Activated T-cell treated with anti-CD3 and anti-CD28 coated beads, Interleukin-2, amount 50 U/mL, for 4 hours (primary cell): ENCODE data around the gene THOC2. TPM values are rescaled to one million over a fixed set of nuclear protein-coding genes. Genes with fewer than 3 reads are reported as not detected.
"Not testable (repeated sequence)": the region's sequence is repeated elsewhere in the genome, so short reads cannot be mapped to it uniquely, and the experiment has no call there.

ENCODE experiments used
- ATAC-seq, 2 donors: fragments of 200-7000 bp; cut with Tn5 transposase; one replicate each; pipeline ENCODE4 v1.10.0; 2021
- DNase-seq: peaks from one replicate; pipeline ENCODE4 v3.0.0-alpha.2; 2020
- H3K27me3 Mint-ChIP-seq: one replicate; pipeline ENCODE4 v1.8.0; 2021; ENCODE audit warnings: low read depth, mixed read lengths
- H3K36me3 Mint-ChIP-seq: one replicate; pipeline ENCODE4 v1.8.0; 2022; ENCODE audit warnings: mixed read lengths; ENCODE audit not compliant: insufficient read depth
- H3K4me1 Mint-ChIP-seq: one replicate; pipeline ENCODE4 v1.8.0; 2021; ENCODE audit warnings: low read depth, mixed read lengths
- H3K4me3 Mint-ChIP-seq: one replicate; pipeline ENCODE4 v1.8.0; 2021; ENCODE audit warnings: mild to moderate bottlenecking, moderate library complexity, mixed read lengths
- H3K9me3 Mint-ChIP-seq: one replicate; pipeline ENCODE4 v1.8.0; 2021; ENCODE audit warnings: mixed read lengths
- total RNA-seq, 3 donors: library from RNA; stranded (reverse); gene quantifications; one replicate each; pipeline ENCODE4 v1.2.1, GENCODE V29; 2021

The THOC2 gene
- total RNA-seq, 3 donors from 2014 or later, result 67.1 to 72.2 (median 67.6) TPM

- Mint-ChIP-seq H3K4me3 (no peak overlapping the region), H3K36me3 (peaks cover 44% of the 10 kb centered on the region), H3K4me1 (no peaks in the 10 kb centered on the region), H3K9me3 (no peaks in the 10 kb centered on the region), H3K27me3 (no peaks in the 10 kb centered on the region)
- no peak for DNase-seq
- no peak for ATAC-seq
These were observed 57.7 kb downstream of the THOC2 start for GRCh38 chrX:123675154-123675553.

- no peaks in the 10 kb centered on the region for H3K27me3 Mint-ChIP-seq
- DNase-seq, result no peak
- H3K9me3 Mint-ChIP-seq, result no peaks in the 10 kb centered on the region
- H3K36me3 Mint-ChIP-seq, result peaks cover 43% of the 10 kb centered on the region
- no peak for ATAC-seq
- H3K4me3 Mint-ChIP-seq, result no peak overlapping the region
- no peaks in the 10 kb centered on the region for H3K4me1 Mint-ChIP-seq
These were observed 59.0 kb downstream of the THOC2 start for GRCh38 chrX:123673813-123674212.

GRCh38 chrX:123665197-123665596 lies 67.7 kb downstream of the THOC2 start:
- peaks cover 43% of the 10 kb centered on the region for H3K36me3 Mint-ChIP-seq
- H3K4me1 Mint-ChIP-seq, result peaks cover 2% of the 10 kb centered on the region
- ATAC-seq (no peak), DNase-seq (no peak)
- no peaks in the 10 kb centered on the region for H3K9me3 Mint-ChIP-seq
- no peaks in the 10 kb centered on the region for H3K27me3 Mint-ChIP-seq
- no peak overlapping the region for H3K4me3 Mint-ChIP-seq

- H3K9me3 Mint-ChIP-seq, DNase-seq, ATAC-seq, H3K4me3 Mint-ChIP-seq, H3K27me3 Mint-ChIP-seq, H3K4me1 Mint-ChIP-seq: not testable (repeated sequence)
- peaks cover 40% of the 10 kb centered on the region for H3K36me3 Mint-ChIP-seq
These were observed 68.2 kb downstream of the THOC2 start for GRCh38 chrX:123664467-123665167.

- H3K36me3 Mint-ChIP-seq, result peaks cover 38% of the 10 kb centered on the region
- not testable (repeated sequence) for H3K4me1 Mint-ChIP-seq, DNase-seq, H3K27me3 Mint-ChIP-seq, ATAC-seq, H3K9me3 Mint-ChIP-seq, H3K4me3 Mint-ChIP-seq
These were observed 69.1 kb downstream of the THOC2 start for GRCh38 chrX:123663720-123664119.

GRCh38 chrX:123656507-123656906 lies 76.3 kb downstream of the THOC2 start:
- H3K27me3 Mint-ChIP-seq, ATAC-seq, H3K9me3 Mint-ChIP-seq, DNase-seq, H3K4me3 Mint-ChIP-seq: not testable (repeated sequence)
- peaks cover 21% of the 10 kb centered on the region for H3K36me3 Mint-ChIP-seq
- H3K4me1 Mint-ChIP-seq, result peaks cover 18% of the 10 kb centered on the region

GRCh38 chrX:123648811-123649181 lies 84.1 kb downstream of the THOC2 start:
- Mint-ChIP-seq H3K36me3 (peaks cover 19% of the 10 kb centered on the region), H3K4me1 (peaks cover 27% of the 10 kb centered on the region)
- not testable (repeated sequence) for ATAC-seq, H3K4me3 Mint-ChIP-seq, H3K27me3 Mint-ChIP-seq, H3K9me3 Mint-ChIP-seq, DNase-seq

- Mint-ChIP-seq H3K27me3 (no peaks in the 10 kb centered on the region), H3K9me3 (no peaks in the 10 kb centered on the region), H3K4me3 (no peak overlapping the region), H3K4me1 (peaks cover 26% of the 10 kb centered on the region), H3K36me3 (peaks cover 17% of the 10 kb centered on the region)
- DNase-seq (peak; percentile 7), ATAC-seq (peak in 1 of 2 donors; percentile 28)
These were observed 84.6 kb downstream of the THOC2 start for GRCh38 chrX:123648028-123648810.

- Mint-ChIP-seq H3K27me3 (no peaks in the 10 kb centered on the region), H3K4me3 (no peak overlapping the region), H3K36me3 (peaks cover 19% of the 10 kb centered on the region), H3K4me1 (peaks cover 17% of the 10 kb centered on the region), H3K9me3 (no peaks in the 10 kb centered on the region)
- ATAC-seq (no peak), DNase-seq (no peak)
These were observed 85.6 kb downstream of the THOC2 start for GRCh38 chrX:123647244-123647643.

- peaks cover 27% of the 10 kb centered on the region for H3K36me3 Mint-ChIP-seq
- ATAC-seq (no peak), DNase-seq (no peak)
- H3K9me3 Mint-ChIP-seq, result no peaks in the 10 kb centered on the region
- no peak overlapping the region for H3K4me3 Mint-ChIP-seq
- peaks cover 9% of the 10 kb centered on the region for H3K4me1 Mint-ChIP-seq
- no peaks in the 10 kb centered on the region for H3K27me3 Mint-ChIP-seq
These were observed 103.3 kb downstream of the THOC2 start for GRCh38 chrX:123629502-123629901.

- ATAC-seq, result peak; percentile 46 to 63
- H3K9me3 Mint-ChIP-seq, result no peaks in the 10 kb centered on the region
- no peak overlapping the region for H3K4me3 Mint-ChIP-seq
- DNase-seq, result no peak
- peaks cover 9% of the 10 kb centered on the region for H3K4me1 Mint-ChIP-seq
- no peaks in the 10 kb centered on the region for H3K27me3 Mint-ChIP-seq
- H3K36me3 Mint-ChIP-seq, result peaks cover 18% of the 10 kb centered on the region
These were observed 105.9 kb downstream of the THOC2 start for GRCh38 chrX:123626962-123627361.

- no peak for DNase-seq
- Mint-ChIP-seq H3K36me3 (peaks cover 21% of the 10 kb centered on the region), H3K4me3 (no peak overlapping the region), H3K4me1 (peaks cover 9% of the 10 kb centered on the region), H3K9me3 (no peaks in the 10 kb centered on the region), H3K27me3 (no peaks in the 10 kb centered on the region)
- ATAC-seq, result no peak
These were observed 106.9 kb downstream of the THOC2 start for GRCh38 chrX:123625952-123626351.

- Mint-ChIP-seq H3K4me1 (peaks cover 9% of the 10 kb centered on the region), H3K9me3 (no peaks in the 10 kb centered on the region), H3K4me3 (no peak overlapping the region), H3K36me3 (peaks cover 21% of the 10 kb centered on the region), H3K27me3 (no peaks in the 10 kb centered on the region)
- DNase-seq (no peak), ATAC-seq (no peak)
These were observed 107.4 kb downstream of the THOC2 start for GRCh38 chrX:123625477-123625876.

- no peak overlapping the region for H3K4me3 Mint-ChIP-seq
- no peak for ATAC-seq
These were observed 115.8 kb downstream of the THOC2 start for GRCh38 chrX:123617007-123617406.

GRCh38 chrX:123610915-123611314 lies 121.9 kb downstream of the THOC2 start:
- peaks cover 17% of the 10 kb centered on the region for H3K36me3 Mint-ChIP-seq
- no peaks in the 10 kb centered on the region for H3K4me1 Mint-ChIP-seq
- H3K9me3 Mint-ChIP-seq, result no peaks in the 10 kb centered on the region
- no peaks in the 10 kb centered on the region for H3K27me3 Mint-ChIP-seq
- no peak for ATAC-seq
- no peak for DNase-seq
- H3K4me3 Mint-ChIP-seq, result no peak overlapping the region

More at GRCh38 chrX:123617007-123617406, 115.8 kb downstream of the THOC2 start:
- H3K27me3 Mint-ChIP-seq, result no peaks in the 10 kb centered on the region
- peaks cover 21% of the 10 kb centered on the region for H3K36me3 Mint-ChIP-seq
- H3K9me3 Mint-ChIP-seq, result no peaks in the 10 kb centered on the region
- no peaks in the 10 kb centered on the region for H3K4me1 Mint-ChIP-seq
- no peak for DNase-seq
